ENCODE data around the gene ZMYM1.

GRCh38 chr1:35064265-35064664 is 14.9 kb upstream of the ZMYM1 start:
- TF ChIP-seq ARNTL (CRISPR knock-in tag; IDR thresholded peaks at IDR 0.05; ENCODE audit: borderline replicate concordance, low read depth) (no peak), ZC3H10 (CRISPR knock-in tag; IDR thresholded peaks at IDR 0.05) (no peak), PATZ1 (CRISPR knock-in tag; IDR thresholded peaks at IDR 0.05; ENCODE audit: borderline replicate concordance) (no peak), TSHZ2 (CRISPR knock-in tag; IDR thresholded peaks at IDR 0.05) (no peak), SNAI2 (CRISPR knock-in tag; IDR thresholded peaks at IDR 0.05) (no peak), RARB (CRISPR knock-in tag; IDR thresholded peaks at IDR 0.05) (no peak), CSRNP3 (CRISPR knock-in tag; IDR thresholded peaks at IDR 0.05) (no peak), TCF4 (CRISPR knock-in tag; IDR thresholded peaks at IDR 0.05; ENCODE audit: borderline replicate concordance) (no peak), ZFP30 (CRISPR knock-in tag; IDR thresholded peaks at IDR 0.05) (no peak), ZFP3 (CRISPR knock-in tag; IDR thresholded peaks at IDR 0.05) (no peak), BACH2 (CRISPR knock-in tag; IDR thresholded peaks at IDR 0.05; ENCODE audit: borderline replicate concordance) (no peak), GLIS3 (CRISPR knock-in tag; IDR thresholded peaks at IDR 0.05) (no peak), PPARA (CRISPR knock-in tag; IDR thresholded peaks at IDR 0.05; ENCODE audit: borderline replicate concordance) (no peak)
